Naive thymus-derived CD4-positive, alpha-beta T cell (primary cell): ENCODE results near the gene HOXA9. TPM values are rescaled to one million over a fixed set of nuclear protein-coding genes. Genes with fewer than 3 reads are reported as not detected.

Experiments used
- ATAC-seq: fragments of 150-1000 bp; cut with Tn5 transposase; 2 replicates; pipeline ENCODE4 v1.10.0; 2021; ENCODE audit warnings: mild to moderate bottlenecking, moderate library complexity
- CTCF ChIA-PET: fragments of 350-600 bp; sonication (Branson Sonifier 250); formaldehyde crosslinking; loops from one replicate; lab custom pipeline; 2021; ENCODE audit warnings: antibody characterized with exemption; lab: Charles Lee
- POLR2A ChIA-PET: fragments of 350-600 bp; sonication (Branson Sonifier 250); formaldehyde crosslinking; loops from one replicate; lab custom pipeline; 2021; ENCODE audit warnings: antibody characterized with exemption, inconsistent platforms; lab: Charles Lee
- DNase-seq, 9 donors: peaks; one replicate each; pipeline versions ENCODE4 v3.0.0 to v3.0.0-alpha.2; 2020 to 2022; ENCODE audit warnings: mixed read lengths in 1 of 9
- H3K27ac ChIP-seq: one replicate; pipeline ENCODE4 v1.7.0; 2013; ENCODE audit warnings: mild to moderate bottlenecking, low read depth, low read length, moderate library complexity
- H3K27me3 ChIP-seq, 2 donors: one replicate each; pipeline ENCODE4 v1.7.0; 2013; ENCODE audit warnings: low read length in 2 of 2, mild to moderate bottlenecking in 2 of 2, moderate library complexity in 2 of 2; ENCODE audit not compliant: control insufficient read depth in 2 of 2, insufficient read depth in 2 of 2
- H3K36me3 ChIP-seq, 3 experiments: 1 replicate in 2 of 3; 2 replicates in 1 of 3; pipeline ENCODE4 v1.7.0; 2013; ENCODE audit warnings: low read length in 3 of 3, mild to moderate bottlenecking in 3 of 3, moderate library complexity in 1 of 3; ENCODE audit not compliant: insufficient read depth in 3 of 3, control insufficient read depth in 2 of 3
- H3K4me1 ChIP-seq, 2 donors: one replicate each; pipeline ENCODE4 v1.7.0; 2013; ENCODE audit warnings: low read length in 2 of 2, mild to moderate bottlenecking in 2 of 2, moderate library complexity in 1 of 2; ENCODE audit not compliant: control insufficient read depth in 2 of 2, insufficient read depth in 2 of 2
- H3K4me3 ChIP-seq: 2 replicates; pipeline ENCODE4 v1.7.0; 2013; ENCODE audit warnings: mild to moderate bottlenecking, low read length
- H3K9me3 ChIP-seq, 3 experiments: 1 replicate in 2 of 3; 2 replicates in 1 of 3; pipeline ENCODE4 v1.7.0; 2013; ENCODE audit warnings: low read length in 3 of 3; ENCODE audit not compliant: control insufficient read depth in 2 of 3
- H3K27ac Mint-ChIP-seq, 9 donors: one replicate each; pipeline ENCODE4 v1.8.0; 2020 to 2022; ENCODE audit warnings: mixed read lengths in 9 of 9, mild to moderate bottlenecking in 8 of 9, moderate library complexity in 5 of 9, inconsistent platforms in 2 of 9
- H3K27me3 Mint-ChIP-seq, 5 donors: one replicate each; pipeline ENCODE4 v1.8.0; 2021 to 2022; ENCODE audit warnings: mixed read lengths in 5 of 5, mild to moderate bottlenecking in 1 of 5
- H3K36me3 Mint-ChIP-seq, 5 donors: one replicate each; pipeline ENCODE4 v1.8.0; 2020 to 2022; ENCODE audit warnings: mixed read lengths in 5 of 5, mild to moderate bottlenecking in 3 of 5, inconsistent platforms in 1 of 5
- H3K4me1 Mint-ChIP-seq, 7 donors: one replicate each; pipeline ENCODE4 v1.8.0; 2020 to 2022; ENCODE audit warnings: mixed read lengths in 7 of 7, mild to moderate bottlenecking in 3 of 7, inconsistent platforms in 1 of 7
- H3K4me3 Mint-ChIP-seq, 10 donors: one replicate each; pipeline ENCODE4 v1.8.0; 2020 to 2022; ENCODE audit warnings: mild to moderate bottlenecking in 10 of 10, mixed read lengths in 10 of 10, moderate library complexity in 6 of 10, inconsistent platforms in 2 of 10
- H3K9me3 Mint-ChIP-seq, 11 donors: one replicate each; pipeline ENCODE4 v1.8.0; 2020 to 2022; ENCODE audit warnings: mixed read lengths in 11 of 11, mild to moderate bottlenecking in 4 of 11, inconsistent platforms in 1 of 11, moderate library complexity in 1 of 11
- intact Hi-C, 2 donors: fragments of 100-400 bp; cut with micrococcal nuclease; formaldehyde crosslinking; loops; one replicate each; pipeline ENCODE4 v1.15.1; 2023
- polyA plus RNA-seq, 2 donors: library from polyadenylated mRNA; unstranded; fragments of 300-500 nt; fragmentation: Illumina TruSeq; gene quantifications; one replicate each; pipeline ENCODE4 v1.2.3, GENCODE V29; 2021
- total RNA-seq, 6 experiments: library from RNA in 5 of 6; stranded (reverse) in 5 of 6; gene quantifications; 1 replicate in 5 of 6; 2 replicates in 1 of 6; pipeline ENCODE4 v1.2.3 and lab custom pipeline; 2021 to 2026

Gene HOXA9
- total and polyA plus RNA-seq, 7 experiments from 2014 or later, result 0.70 to 1.7 TPM; not detected in 5

- ATAC-seq (no peak), DNase-seq (no peak)
- peaks cover 16 to 59% of the 10 kb centered on the region in 2 donors for H3K27me3 ChIP-seq
- peak overlapping the region in 1 of 10 donors; percentile 67 for H3K4me3 Mint-ChIP-seq
- ChIA-PET POLR2A (no interaction called here), CTCF (interaction anchor here (0.5 to 2.4 kb wide), 3 partner anchors 12 to 1178 kb away, joined by 3 to 9 read pairs (median 3); no protein-coding TSS in a partner anchor)
- H3K4me3 ChIP-seq, result no peak overlapping the region
- H3K4me1 Mint-ChIP-seq, result peaks cover 0 to 24% (median 13%) of the 10 kb centered on the region in 7 donors
- H3K27ac ChIP-seq, result no peak overlapping the region
- no peaks in the 10 kb centered on the region for H3K36me3 ChIP-seq
- H3K36me3 Mint-ChIP-seq, result no peaks in the 10 kb centered on the region
- peaks cover 4 to 7% of the 10 kb centered on the region in 2 donors for H3K4me1 ChIP-seq
- intact Hi-C loops, result loop anchor here (5.0 kb wide), 4 partner anchors 561 to 886 kb away; no protein-coding TSS in a partner anchor
- peaks cover 0 to 3% (median 0%) of the 10 kb centered on the region in 11 donors for H3K9me3 Mint-ChIP-seq
- peaks cover 80 to 96% (median 93%) of the 10 kb centered on the region in 5 donors for H3K27me3 Mint-ChIP-seq
- no peaks in the 10 kb centered on the region for H3K9me3 ChIP-seq
- no peak overlapping the region for H3K27ac Mint-ChIP-seq
Observed at GRCh38 chr7:27211084-27211446, 45.7 kb upstream of the HOXA9 start.

GRCh38 chr7:27210441-27211083 is 45.2 kb upstream of the HOXA9 start:
- Histone ChIP-seq H3K4me1 (peaks cover 4 to 7% of the 10 kb centered on the region in 2 donors), H3K4me3 (no peak overlapping the region), H3K27ac (no peak overlapping the region), H3K36me3 (no peaks in the 10 kb centered on the region), H3K27me3 (peaks cover 21 to 64% of the 10 kb centered on the region in 2 donors), H3K9me3 (no peaks in the 10 kb centered on the region)
- intact Hi-C loops, result loop anchor here (1.0 to 5.0 kb wide), 7 partner anchors 366 to 887 kb away; no protein-coding TSS in a partner anchor
- Mint-ChIP-seq H3K27ac (no peak overlapping the region), H3K36me3 (no peaks in the 10 kb centered on the region), H3K4me3 (peak overlapping the region; percentile 35 to 79 (median 66)), H3K27me3 (peaks cover 80 to 97% (median 93%) of the 10 kb centered on the region in 5 donors), H3K9me3 (peaks cover 0 to 5% (median 0%) of the 10 kb centered on the region in 11 donors), H3K4me1 (peaks cover 0 to 29% (median 18%) of the 10 kb centered on the region in 7 donors)
- DNase-seq (peak in 2 of 9 donors; percentile 28 to 47), ATAC-seq (peak; percentile 74)
- POLR2A ChIA-PET, result no interaction called here
- CTCF ChIA-PET, result interaction anchor here (0.6 to 2.4 kb wide), 3 partner anchors 12 to 553 kb away, joined by 3 to 9 read pairs (median 5); no protein-coding TSS in a partner anchor

GRCh38 chr7:27209933-27210440 is 44.6 kb upstream of the HOXA9 start:
- ATAC-seq (no peak), DNase-seq (no peak)
- no peak overlapping the region for H3K27ac ChIP-seq
- intact Hi-C loops, result loop anchor here (1.0 to 5.0 kb wide), 7 partner anchors 366 to 887 kb away; no protein-coding TSS in a partner anchor
- peaks cover 24 to 70% of the 10 kb centered on the region in 2 donors for H3K27me3 ChIP-seq
- H3K4me3 ChIP-seq, result no peak overlapping the region
- H3K36me3 ChIP-seq, result no peaks in the 10 kb centered on the region
- Mint-ChIP-seq H3K9me3 (peaks cover 0 to 5% (median 0%) of the 10 kb centered on the region in 11 donors), H3K4me3 (peak overlapping the region in 6 of 10 donors; percentile 62 to 72 (median 67)), H3K27ac (no peak overlapping the region), H3K36me3 (no peaks in the 10 kb centered on the region), H3K27me3 (peaks cover 84 to 95% (median 92%) of the 10 kb centered on the region in 5 donors), H3K4me1 (peaks cover 0 to 32% (median 24%) of the 10 kb centered on the region in 7 donors)
- H3K9me3 ChIP-seq, result no peaks in the 10 kb centered on the region
- POLR2A ChIA-PET, result no interaction called here
- CTCF ChIA-PET, result interaction anchor here (1.0 to 2.4 kb wide), 2 partner anchors 14 to 553 kb away, joined by 5 to 9 read pairs; no protein-coding TSS in a partner anchor
- peaks cover 4 to 7% of the 10 kb centered on the region in 2 donors for H3K4me1 ChIP-seq

GRCh38 chr7:27208998-27209397 is 43.7 kb upstream of the HOXA9 start:
- ATAC-seq, result no peak
- POLR2A ChIA-PET, result no interaction called here

GRCh38 chr7:27207348-27207985 is 42.1 kb upstream of the HOXA9 start:
- no peak for DNase-seq
- Mint-ChIP-seq H3K4me3 (no peak overlapping the region), H3K9me3 (peaks cover 0 to 7% (median 0%) of the 10 kb centered on the region in 11 donors), H3K27me3 (peaks cover 90 to 97% (median 95%) of the 10 kb centered on the region in 5 donors), H3K27ac (no peak overlapping the region), H3K36me3 (no peaks in the 10 kb centered on the region), H3K4me1 (peaks cover 0 to 36% (median 30%) of the 10 kb centered on the region in 7 donors)
- Histone ChIP-seq H3K27me3 (peaks cover 24 to 66% of the 10 kb centered on the region in 2 donors), H3K4me3 (no peak overlapping the region), H3K27ac (no peak overlapping the region), H3K4me1 (peaks cover 4% of the 10 kb centered on the region in 2 donors), H3K36me3 (no peaks in the 10 kb centered on the region), H3K9me3 (no peaks in the 10 kb centered on the region)
- ATAC-seq, result no peak
- ChIA-PET POLR2A (no interaction called here), CTCF (interaction anchor here (0.9 to 3.0 kb wide), 2 partner anchors 12 to 813 kb away, joined by 3 to 13 read pairs; no protein-coding TSS in a partner anchor)
- intact Hi-C loops, result no loop called here

More at GRCh38 chr7:27208998-27209397, 43.7 kb upstream of the HOXA9 start:
- intact Hi-C loops, result no loop called here
- Mint-ChIP-seq H3K36me3 (no peaks in the 10 kb centered on the region), H3K27ac (no peak overlapping the region), H3K27me3 (peaks cover 87 to 95% (median 93%) of the 10 kb centered on the region in 5 donors), H3K4me1 (peaks cover 0 to 42% (median 27%) of the 10 kb centered on the region in 7 donors), H3K9me3 (peaks cover 0 to 7% (median 0%) of the 10 kb centered on the region in 11 donors), H3K4me3 (no peak overlapping the region)
- Histone ChIP-seq H3K9me3 (no peaks in the 10 kb centered on the region), H3K4me3 (no peak overlapping the region), H3K36me3 (no peaks in the 10 kb centered on the region), H3K27me3 (peaks cover 24 to 69% of the 10 kb centered on the region in 2 donors), H3K27ac (no peak overlapping the region), H3K4me1 (peaks cover 4 to 7% of the 10 kb centered on the region in 2 donors)
- no peak for DNase-seq
- CTCF ChIA-PET, result interaction anchor here (0.7 to 3.0 kb wide), 4 partner anchors 13 to 887 kb away, joined by 3 to 13 read pairs (median 6); no protein-coding TSS in a partner anchor
